Esophagus mucosa (tissue), 1 donor: ENCODE measurements around the gene RBM45. TPM values are rescaled to one million over a fixed set of nuclear protein-coding genes. Genes with fewer than 3 reads are reported as not detected.
"Not testable (repeated sequence)": the region's sequence is repeated elsewhere in the genome, so short reads cannot be mapped to it uniquely, and the experiment has no call there.

Source experiments
- ATAC-seq: fragments of 200-7000 bp; cut with Tn5 transposase; one replicate; pipeline ENCODE4 v1.9.1; 2020
- total RNA-seq: library from RNA; stranded (reverse); gene quantifications from one replicate; pipeline ENCODE4 v1.2.4, GENCODE V29; 2023
- donor health status: DM: yes; HTN: yes; CAD: no.

Gene RBM45, protein sequence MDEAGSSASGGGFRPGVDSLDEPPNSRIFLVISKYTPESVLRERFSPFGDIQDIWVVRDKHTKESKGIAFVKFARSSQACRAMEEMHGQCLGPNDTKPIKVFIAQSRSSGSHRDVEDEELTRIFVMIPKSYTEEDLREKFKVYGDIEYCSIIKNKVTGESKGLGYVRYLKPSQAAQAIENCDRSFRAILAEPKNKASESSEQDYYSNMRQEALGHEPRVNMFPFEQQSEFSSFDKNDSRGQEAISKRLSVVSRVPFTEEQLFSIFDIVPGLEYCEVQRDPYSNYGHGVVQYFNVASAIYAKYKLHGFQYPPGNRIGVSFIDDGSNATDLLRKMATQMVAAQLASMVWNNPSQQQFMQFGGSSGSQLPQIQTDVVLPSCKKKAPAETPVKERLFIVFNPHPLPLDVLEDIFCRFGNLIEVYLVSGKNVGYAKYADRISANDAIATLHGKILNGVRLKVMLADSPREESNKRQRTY
- 7.4 TPM for total RNA-seq

DNA sequence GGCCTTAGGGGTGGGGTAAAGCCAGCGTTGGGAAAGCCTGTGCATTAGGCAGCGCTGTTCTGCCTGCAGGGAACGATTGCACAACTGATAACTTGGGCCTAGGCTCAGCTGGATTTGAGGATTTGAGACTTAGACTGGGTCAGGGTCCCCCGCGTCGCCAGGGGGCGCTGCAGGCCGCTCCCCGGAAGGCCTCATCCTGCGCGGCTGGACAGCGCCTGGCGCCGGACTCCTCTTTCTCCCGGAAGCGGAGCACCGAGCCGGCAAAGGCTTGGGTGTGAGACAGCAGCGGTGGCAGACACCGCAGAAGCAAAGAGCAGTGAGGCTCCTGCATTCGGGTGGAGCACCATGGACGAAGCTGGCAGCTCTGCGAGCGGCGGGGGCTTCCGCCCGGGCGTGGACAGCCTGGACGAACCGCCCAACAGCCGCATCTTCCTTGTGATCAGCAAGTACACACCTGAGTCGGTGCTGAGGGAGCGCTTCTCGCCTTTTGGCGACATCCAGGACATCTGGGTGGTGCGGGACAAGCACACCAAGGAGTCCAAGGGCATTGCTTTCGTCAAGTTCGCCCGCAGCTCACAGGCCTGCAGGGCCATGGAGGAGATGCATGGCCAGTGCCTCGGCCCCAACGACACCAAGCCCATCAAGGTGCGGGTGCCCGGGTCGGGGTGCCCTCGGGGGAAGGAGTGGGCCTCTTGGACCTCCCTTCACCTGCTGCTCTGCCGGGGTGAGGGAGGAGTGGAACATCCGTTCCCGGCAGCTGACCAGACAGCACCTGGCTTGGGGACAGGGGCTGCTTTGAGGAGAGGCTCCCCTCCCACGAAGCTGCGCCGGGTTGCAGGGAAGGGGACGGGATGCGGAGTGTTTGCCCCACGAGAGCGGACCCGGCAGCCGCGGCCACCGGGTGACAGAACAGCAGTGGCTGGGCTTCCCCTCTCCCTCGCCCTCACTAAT is at the start of gene RBM45:
Gene RBM45, plus strand, starts transcription at position 236 of the 951 bp plus-strand sequence. Its CDS starts 110 bp downstream, at position 346.
- ATAC-seq = peak; percentile 99

DNA sequence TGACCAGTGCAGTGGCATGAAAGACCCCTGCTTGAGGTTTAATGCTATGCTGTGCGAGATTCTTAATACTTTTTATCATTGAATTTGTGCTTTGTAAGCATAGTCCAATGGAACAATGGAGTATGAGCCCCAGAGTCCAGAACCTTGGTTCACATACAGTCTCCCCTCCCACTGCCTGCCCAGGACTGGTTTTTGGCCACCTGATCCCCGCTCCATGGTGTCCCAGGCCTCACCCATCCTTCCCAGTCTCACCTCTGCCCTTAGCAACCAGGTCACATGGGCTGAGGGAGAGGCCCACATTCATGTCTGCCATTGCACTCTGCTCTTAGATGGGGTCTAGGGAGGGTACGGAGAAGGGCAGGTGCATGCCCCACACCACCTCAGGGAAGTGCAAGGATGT is 45.9 kb upstream of the RBM45 start:
- ATAC-seq = no peak

DNA sequence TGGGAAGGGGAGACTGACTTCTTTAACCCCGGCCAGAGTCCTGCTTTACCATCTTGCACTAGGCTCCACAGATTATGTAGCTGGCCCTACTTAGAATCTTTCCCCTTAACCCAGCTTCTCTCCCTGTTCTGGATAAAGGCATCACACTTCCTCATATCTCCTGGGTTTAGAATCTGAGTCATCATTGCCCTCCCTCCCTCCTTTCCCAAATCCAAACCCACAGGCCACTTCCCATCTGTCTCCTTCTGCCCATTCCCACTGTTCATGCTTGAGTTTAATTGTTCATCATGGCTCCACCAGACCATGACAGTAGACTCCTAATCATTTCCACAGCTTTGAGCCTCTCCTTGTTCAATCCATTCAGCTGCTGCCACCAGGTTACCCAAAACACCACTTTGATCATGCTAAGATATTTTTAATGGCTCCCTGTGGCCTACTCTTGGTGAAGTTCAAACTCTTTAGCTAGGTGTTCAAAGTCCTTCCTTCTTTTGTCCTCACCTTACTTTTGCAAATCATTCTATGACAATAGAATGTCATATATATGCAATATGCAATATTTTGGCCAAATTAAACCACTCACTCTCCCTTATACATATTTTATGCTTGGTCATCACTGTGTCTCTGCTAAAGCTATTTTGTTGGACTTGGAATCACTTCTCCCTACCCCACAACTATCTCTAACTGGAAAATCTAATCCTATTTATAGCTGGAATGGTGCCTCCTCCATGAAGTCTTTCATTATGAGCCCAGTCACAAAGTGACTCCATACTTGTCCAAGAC is 45.2 kb upstream of the RBM45 start:
- ATAC-seq = no peak

DNA sequence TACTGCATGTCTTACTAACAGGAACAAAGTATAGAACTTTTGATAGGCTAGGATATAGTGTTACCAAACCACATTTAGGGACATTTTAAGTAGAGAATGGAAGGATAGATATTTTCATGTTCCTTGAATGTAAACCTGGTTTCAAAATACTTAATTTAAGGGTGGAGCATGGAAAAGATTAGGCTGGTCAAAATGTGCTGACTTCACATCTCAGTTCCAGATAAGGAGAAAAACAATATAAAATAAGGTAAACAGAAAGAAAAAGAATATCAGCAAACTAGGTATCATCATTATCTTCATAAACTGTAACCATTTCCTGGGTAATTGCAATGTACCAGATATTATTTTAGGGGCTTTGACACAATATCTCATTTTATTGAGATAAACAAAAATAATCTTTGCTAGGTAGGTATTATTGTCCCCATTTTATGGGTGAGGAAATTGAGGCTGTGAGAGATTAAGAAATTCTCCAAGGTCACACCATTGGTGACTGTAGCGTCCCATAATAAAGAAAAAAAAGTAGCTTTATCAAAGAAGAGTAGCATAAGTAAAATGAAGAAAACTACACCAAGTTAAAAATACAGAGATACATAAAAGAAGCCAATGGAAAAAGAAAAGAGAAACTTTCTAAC is 43.3 kb upstream of the RBM45 start:
- no peak for ATAC-seq

DNA sequence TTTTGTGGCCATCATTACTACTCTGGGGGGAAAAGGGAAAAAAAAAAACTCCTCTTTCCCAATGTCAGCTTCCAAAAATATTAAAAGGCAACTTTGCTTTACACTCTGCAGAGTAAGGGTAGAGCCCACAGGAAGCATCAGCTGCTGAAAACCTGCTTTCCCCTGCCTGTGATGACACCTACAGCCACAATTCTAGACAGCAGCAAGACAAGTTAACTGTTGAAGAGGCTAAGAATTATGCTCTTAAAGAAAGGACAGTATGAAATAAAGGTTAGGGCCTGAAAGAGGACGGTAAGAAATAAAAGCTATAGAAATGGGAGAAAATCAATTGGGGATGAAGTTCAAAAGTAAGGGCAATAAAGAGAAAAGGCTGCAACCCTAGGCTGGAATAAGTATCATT is 42.7 kb upstream of the RBM45 start:
- no peak for ATAC-seq

DNA sequence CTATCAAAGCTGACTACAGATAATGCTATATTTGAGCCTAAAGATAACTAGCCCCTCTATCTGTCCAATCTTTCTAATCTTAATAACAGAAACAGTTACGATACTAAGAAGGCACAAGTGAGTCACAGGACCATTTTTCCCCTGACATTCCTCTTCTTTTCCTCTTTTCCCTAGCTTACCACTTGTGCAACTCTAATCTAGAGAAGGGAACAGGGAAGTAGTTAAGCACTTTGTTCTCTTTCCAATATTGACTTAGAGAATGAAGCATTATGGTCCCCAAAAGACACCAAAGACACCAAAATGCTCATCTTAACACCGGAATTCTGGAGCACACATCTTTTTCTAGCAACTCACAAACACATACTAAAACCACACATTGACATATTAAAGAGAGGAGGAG is 41.4 kb upstream of the RBM45 start:
- no peak for ATAC-seq

DNA sequence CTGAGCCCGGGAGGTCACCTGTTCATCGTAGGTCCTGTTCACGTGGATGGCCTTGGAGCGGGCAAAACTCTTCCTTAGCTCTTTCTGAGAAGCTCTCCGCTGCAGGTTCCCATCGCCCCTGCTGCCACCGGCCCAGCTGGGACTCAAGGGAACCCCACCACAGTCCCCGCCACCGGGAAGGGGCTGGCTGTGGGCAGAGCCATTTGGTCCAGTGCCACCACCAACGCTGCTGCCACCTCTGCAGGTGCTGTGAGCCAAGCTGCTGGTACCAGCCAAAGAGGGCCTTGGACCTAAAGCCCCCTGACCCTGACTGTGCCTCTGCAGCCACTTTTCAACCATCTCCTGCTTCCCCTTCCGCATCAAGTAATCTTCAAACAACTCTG is 40.2 kb upstream of the RBM45 start:
- ATAC-seq = no peak

DNA sequence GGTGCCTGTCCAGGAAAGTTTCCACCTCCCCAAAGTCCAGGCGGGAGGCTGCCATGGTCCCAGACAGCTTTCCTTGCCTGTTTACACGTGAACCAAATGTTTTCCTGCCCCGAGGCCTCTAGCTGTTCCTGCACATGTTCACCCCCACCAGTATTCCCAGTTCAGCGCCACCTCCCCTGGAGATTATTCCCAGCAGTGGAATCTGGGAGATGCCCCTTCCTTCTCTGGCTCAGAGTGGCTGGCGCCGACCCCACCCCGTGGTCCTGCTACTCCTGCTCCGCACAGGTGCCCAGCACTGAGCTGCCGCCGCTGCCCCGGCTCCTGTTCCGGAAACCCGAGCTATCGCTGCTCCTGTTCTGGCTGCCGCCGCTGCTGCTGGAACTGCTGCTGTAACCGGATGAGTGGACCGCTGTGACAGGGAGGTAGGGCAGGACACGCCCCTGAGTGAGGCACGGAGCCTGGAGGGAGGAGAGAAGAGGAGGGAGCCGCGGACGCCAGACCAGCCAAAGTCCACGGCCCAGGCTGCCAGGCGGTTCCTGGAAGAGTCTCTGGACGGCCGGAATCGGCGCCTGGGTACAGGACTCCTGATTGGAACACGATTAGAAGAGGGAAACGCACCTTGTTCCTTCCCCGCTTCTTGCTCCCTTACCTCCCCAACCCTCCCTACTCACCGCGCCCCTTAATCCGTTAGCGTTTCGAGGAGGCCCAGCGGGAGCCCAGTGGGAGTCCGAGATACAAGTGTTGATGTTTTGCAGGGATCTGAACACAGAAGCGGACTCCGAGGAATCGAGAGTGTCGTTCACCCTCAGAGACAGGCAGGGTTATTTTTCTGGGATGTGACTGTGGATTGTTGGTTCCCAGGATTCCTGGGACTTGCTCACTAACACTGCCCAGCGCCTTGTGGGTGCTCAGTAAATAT is 39.6 kb upstream of the RBM45 start, which contains the start of gene PDE11A:
Gene PDE11A, minus strand, starts transcription at position 395 of the 919 bp plus-strand sequence. Its CDS starts 340 bp downstream, at position 55.
- ATAC-seq = peak; percentile 94

DNA sequence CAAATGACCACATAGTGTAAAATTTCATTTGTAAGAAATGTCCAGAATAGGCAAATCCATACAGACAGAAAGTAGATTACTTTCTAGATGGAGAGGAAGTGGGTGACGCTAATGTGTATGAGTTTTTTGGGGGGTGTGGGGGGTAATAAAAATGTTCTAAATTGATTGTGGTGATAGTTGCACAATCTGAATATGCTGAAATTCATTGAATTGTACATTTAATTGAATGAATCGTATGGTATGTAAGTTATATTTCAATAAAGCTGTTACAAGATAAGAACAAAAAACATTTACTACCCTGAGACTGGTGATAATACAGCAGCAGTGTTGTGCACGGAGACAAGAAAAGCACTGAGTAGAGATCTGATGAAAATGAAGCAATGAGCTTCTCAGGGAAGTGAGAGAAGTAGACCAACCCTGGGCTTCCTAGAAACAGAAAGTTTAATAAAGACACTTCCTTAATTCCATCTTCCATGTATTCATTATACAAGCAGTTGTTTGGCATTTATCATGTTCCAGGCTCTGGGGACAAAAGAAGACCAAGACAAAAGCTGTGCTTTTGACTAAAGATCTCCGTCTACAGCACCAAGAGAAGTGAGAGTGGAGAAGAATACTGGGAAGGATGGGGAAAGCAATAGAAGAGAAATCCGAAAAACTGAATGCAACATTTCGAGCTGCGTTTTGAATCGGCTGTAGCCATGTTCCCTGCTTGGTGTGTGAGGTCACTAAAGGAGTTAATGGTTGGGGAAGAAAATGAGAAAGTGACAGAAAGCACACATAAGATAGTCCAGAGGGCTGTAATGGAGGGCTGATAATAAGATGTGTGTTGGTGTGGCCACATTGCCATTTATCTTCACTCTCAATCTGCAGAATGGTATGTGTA is 37.9 kb upstream of the RBM45 start:
- ATAC-seq = no peak

DNA sequence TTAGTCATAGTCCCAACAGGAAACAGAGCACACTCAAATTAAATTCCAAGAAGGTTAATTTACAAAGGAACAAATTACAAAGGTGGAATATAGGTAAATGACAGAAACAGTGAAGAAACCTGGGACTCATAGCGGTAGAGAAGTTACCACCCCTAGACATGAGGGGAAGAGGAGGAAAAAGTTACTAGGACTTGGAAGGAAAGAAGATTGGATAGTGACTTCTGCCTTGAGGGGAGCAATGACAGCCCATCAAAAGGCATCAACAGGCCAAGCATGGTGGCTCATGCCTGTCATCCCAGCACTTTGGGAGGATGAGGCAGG is 37.3 kb upstream of the RBM45 start:
- ATAC-seq = no peak

DNA sequence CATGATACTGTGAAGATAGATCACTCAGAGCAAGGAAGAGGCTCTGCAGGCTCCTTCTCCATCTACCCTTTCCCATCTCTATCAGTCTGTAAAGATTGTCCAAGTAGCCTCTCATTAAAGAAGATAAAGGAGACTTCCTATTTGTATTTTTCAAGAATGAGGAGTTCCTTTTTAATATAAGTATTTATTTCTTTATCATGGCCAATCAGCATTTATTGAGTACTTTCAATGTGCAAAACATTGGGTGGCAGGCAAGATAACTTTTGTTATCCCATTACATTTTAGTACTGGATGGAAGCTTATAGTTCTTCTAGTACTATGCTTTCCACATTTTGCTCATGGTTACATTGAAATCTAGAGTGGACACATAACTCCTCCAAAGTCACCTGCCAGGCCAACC is 36.1 kb upstream of the RBM45 start:
- no peak for ATAC-seq

DNA sequence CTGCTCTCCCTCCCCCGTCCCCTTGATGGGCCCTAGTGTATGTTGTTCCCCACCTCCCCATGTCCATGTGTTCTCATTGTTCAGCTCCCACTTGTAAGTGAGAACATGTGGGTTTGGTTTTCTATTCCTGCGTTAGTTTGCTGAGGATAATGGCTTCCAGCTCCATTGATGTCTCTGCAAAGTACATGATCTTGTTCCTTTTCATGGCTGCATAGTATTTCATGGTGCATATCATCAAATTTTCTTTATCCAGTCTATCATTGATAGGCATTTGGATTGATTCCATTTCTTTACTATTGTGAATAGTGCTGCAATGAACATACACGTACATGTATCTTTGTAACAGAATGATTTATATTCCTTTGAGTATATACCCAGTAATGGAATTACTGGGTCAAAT is 33.0 kb upstream of the RBM45 start:
- not testable (repeated sequence) for ATAC-seq

DNA sequence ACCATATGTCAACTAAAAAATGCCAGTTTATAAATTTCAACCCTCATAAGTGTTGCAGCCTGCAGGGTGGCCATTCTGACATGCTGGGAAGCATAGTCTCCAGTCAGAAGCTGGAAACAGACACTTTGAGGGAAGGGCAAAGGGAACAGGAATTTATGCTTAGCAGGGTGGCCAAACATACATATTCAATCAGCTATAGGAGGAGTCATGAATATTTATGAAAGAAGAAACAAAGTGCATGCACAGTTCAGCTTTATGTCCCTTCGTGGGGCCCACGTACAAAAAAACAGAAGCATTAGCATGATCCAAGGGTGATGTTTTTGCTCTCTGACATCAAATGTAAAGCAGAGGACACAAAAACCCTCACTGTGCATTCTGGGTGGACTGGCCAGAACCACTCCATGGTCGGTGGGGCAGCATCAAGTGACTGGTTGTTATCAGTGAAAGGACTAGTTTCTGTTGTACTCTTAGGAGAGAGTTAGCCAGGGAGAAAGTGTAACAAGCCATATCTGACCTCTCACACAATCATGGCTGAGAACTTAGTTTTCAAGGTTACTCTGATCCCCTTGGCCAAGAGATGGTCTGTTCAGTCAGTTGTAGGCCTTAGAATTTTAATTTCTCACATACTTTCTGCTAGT is 29.7 kb upstream of the RBM45 start:
- no peak for ATAC-seq

DNA sequence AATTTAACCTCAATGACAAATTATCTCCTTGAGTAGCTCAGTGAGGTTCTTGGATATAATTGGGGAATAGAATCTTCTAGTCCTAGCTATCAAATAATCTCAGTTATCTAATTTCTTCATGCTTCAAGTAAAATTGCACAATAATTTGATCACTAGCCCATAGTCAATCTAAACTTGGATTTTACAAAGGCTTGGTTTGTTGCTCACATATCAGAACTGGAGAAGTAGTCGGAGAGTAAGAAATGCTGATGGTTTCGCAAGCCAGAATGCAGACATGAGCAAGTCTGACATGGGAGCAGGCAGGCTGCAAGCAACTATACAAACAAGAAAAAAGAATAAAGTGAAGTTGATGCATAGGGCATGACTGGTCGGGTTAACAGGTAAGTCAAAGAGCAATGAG is 28.0 kb upstream of the RBM45 start:
- no peak for ATAC-seq

DNA sequence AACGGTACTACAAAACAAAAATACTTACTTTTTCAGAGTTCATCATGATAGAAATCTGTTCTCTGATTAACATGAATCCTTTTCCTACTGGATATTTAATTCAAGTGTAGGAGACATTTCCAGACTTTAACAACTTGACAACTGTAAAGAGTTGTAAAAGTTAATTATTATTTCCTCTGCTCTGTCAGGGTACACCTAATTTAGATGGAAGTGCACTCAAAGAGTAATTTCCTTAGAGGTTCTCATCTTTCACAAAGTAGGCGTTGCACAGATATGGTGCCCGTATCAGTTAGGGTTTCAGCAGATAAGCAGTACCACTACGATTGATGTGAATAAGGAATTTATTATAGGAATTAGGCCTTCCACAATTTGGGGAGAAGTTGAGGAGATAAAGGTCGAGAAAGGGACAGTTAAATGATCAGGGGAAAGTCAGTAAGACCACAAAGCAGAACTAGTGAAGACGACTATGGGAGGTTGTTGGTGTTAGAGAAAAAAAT is 23.4 kb upstream of the RBM45 start:
- no peak for ATAC-seq

DNA sequence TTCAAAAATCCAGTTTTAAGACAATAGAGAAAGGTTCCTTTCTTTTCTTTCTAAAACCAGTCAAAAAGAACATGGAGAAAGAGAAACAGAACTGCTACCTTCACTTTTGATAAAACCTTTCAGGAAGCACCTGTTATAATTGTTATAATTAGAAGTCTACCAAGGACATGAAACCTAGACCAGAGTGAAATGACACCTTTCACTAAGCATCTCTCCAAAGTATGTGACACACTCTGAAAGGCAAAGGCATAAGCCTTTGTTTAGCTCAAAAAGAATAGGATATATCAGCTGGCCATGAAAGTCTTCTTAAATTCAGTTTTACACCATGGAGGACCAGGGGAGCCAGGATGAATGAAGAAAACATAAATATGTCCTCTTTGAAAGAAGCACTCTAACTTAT is 18.8 kb upstream of the RBM45 start:
- no peak for ATAC-seq

DNA sequence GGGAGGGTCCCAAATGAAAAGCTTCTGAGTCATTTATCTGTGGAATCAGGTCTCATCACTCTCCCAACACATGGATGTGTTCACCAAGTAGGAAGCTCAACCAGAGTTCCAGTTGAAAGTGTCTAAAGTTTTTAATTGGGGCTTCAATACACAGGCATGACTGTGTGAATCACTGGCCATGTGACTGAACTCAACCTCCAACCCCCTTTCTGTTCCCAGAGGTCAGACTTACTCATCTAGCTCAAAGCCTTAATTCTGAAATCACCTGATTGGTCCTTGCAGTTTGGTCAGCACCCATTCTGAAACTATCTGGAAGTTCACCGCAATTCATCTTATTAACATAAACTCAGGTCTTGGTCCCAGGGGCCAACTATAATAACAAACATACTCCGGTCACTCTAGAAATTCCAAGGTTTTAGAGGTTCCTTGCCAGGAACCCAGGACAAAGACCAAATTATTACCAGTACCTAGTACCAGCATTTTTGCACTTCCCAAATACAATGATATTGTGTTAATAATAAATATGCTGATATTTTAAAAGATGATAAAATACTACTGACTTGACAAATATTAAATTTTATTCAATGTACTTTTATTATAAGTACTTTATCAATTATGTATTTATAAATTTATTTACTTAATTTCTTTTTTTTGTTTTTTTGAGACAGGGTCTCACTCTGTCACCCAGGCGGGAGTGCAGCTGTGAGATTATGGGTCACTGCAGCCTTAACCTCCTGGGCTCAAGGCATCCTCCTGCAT is 10.7 kb upstream of the RBM45 start:
- ATAC-seq = no peak

DNA sequence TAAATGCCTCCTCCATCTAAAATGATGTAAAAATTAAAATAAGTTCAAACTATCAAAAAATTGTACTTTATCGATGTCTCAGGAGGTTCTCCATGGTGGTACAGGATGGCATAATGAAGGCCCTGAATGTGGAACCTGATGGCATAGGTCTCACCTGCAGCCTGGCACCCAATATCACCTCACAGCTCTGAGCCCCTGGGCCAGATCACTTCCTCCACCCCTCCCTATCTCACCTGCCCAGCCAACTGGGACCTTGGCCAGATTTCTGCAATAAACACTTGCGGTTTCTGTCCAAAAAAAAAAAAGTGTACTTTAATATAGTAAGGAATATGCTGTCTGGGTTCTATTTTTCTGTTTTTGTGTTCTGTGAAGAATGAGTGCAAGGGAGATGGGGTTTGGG is 6.7 kb upstream of the RBM45 start:
- no peak for ATAC-seq

DNA sequence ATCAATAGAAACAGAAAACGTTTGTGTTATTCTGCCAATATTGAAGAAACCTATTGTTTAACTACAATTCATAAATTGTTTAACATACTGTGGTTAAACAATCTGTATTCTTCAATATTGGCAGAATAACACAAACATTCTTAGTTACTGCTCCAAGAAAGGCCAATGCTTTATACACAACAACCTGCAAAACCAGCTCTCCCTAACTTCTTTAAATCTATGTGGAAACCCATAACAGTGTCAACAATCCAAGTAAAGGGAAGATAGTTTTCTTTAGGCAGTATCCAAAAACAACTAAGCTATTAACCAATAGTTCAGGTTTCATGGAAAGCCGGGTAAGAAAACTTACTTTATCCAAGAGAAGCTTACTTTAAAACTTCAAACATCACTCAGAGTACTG is 6.2 kb upstream of the RBM45 start:
- ATAC-seq = no peak
